GM12892 (cell line): ENCODE measurements around the gene SORCS1.

Source experiments
- POLR2A ChIP-seq: IDR thresholded peaks from 2 replicates; pipeline ENCODE4 v1.6.1; 2011; ENCODE audit warnings: low read depth, low read length, control low read depth
- POLR2AphosphoS5 ChIP-seq: IDR thresholded peaks from 2 replicates; pipeline ENCODE4 v1.6.1; 2011; ENCODE audit warnings: low read depth, low read length, control low read depth
- TAF1 ChIP-seq: IDR thresholded peaks from 2 replicates; pipeline ENCODE4 v1.6.1; 2011; ENCODE audit warnings: low read depth, mild to moderate bottlenecking, control low read depth, low read length, borderline replicate concordance

DNA sequence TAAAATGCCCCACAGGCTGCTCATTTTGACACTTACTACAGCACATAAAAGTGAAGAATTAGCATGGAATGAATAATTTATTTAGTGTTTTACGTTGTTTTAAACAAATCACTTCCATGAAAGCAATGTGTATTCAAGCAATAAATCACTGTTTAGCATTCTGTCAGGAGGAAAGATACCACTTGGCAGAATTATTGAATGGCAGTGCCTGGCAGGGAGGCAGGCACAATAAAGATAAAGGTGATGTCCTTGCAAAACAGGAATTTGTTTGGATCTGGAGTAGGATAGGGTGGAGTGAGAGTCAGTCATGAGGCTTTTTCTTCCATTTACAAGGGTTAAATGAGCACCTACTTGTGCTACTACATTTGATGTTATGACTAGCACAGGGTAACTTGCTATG lies 190.8 kb downstream of the SORCS1 start:
- TF ChIP-seq TAF1 (no peak), POLR2AphosphoS5 (no peak), POLR2A (no peak)
